Prostate gland (tissue), 2 donors: Measurements from ENCODE around the gene RPL18. TPM values are rescaled to one million over a fixed set of nuclear protein-coding genes. Genes with fewer than 3 reads are reported as not detected.

ENCODE experiments used
- DNase-seq: peaks from one replicate; pipeline ENCODE4 v3.0.0-alpha.2; 2019; ENCODE audit warnings: low spot score
- H3K27ac ChIP-seq, 2 donors: fragments of 200-600 bp; sonication (generic); 2 replicates each; pipeline ENCODE4 v1.5.1; 2017 to 2019
- H3K27me3 ChIP-seq: fragments of 200-600 bp; sonication (generic); replicated peaks from 2 replicates; pipeline ENCODE4 v1.5.1; 2019; ENCODE audit not compliant: insufficient read depth
- H3K36me3 ChIP-seq, 2 donors: fragments of 200-600 bp; sonication (generic); 1 replicate in 1 of 2; 2 replicates in 1 of 2; pipeline versions ENCODE4 v1.5.1 to v1.8.1; 2017 to 2019
- H3K4me1 ChIP-seq: fragments of 200-600 bp; sonication (generic); replicated peaks from 2 replicates; pipeline ENCODE4 v1.5.1; 2019
- H3K4me3 ChIP-seq, 2 donors: fragments of 200-600 bp; sonication (generic); 2 replicates each; pipeline ENCODE4 v1.5.1; 2017 to 2019
- H3K9me3 ChIP-seq: fragments of 200-600 bp; sonication (generic); 2 replicates; pipeline ENCODE4 v1.5.1; 2017
- POLR2A ChIP-seq: fragments of 450-650 bp; IDR thresholded peaks from one replicate; pipeline ENCODE4 v1.6.1; 2016; ENCODE audit warnings: antibody characterized with exemption, mild to moderate bottlenecking
- POLR2AphosphoS5 ChIP-seq: sonication (generic); formaldehyde crosslinking; IDR thresholded peaks from one replicate; pipeline ENCODE4 v1.6.1; 2017; ENCODE audit warnings: antibody characterized with exemption
- WGBS: methylation state at CpG from one replicate; pipeline ENCODE4 v1.1.5; 2018; 5-methylcytosine and 5-hydroxymethylcytosine counted together
- intact Hi-C: fragments of 100-400 bp; cut with DNase I; formaldehyde crosslinking; loops from one replicate; pipeline ENCODE4 v1.14.2; 2022
- total RNA-seq, 2 donors: library from RNA; depleted of rRNA; stranded (reverse); fragments of >200 nt; gene quantifications; one replicate each; pipeline ENCODE4 v1.1.0, GENCODE V29; 2016
- TF ChIP-seq, protein P1 (sequence below), 4 experiments: fragments of 200-600 bp in 2 of 4; fragments of 450-650 bp in 2 of 4; sonication (generic) in 2 of 4; IDR thresholded peaks; 1 replicate in 3 of 4; 2 replicates in 1 of 4; pipeline ENCODE4 v1.5.1; 2016 to 2019; ENCODE audit warnings: antibody characterized with exemption in 4 of 4, mild to moderate bottlenecking in 2 of 4, moderate library complexity in 2 of 4

Gene RPL18
- total RNA-seq, 2 donors from 2014 or later = 2,096 to 3,914 TPM

DNA sequence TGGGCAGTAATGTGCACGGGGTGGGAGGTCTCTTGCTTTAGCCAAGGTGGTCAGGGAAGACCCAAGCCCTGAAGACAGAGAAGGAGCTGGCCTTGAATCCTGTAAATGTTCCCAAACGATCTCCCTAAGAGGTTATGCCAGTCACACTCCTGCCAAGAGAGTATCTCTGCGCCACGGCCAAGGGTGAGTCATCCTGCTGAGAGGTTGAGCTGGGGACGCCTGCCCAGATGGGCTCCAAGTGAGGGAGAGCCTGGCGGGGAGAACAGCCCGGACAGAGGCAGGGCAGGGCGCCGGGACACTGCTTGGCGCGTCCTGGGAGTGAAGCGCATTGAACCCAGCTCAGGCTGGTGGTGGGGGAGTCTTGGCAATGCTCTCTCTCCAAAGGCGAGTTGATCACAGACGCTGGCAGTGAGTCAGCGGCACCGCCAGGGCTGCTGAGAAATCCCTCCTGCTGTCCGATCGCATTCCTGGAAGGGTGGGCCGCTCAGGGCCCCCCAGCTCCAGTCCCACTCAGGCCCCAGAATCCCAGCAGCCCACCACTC, 50.6 kb downstream of the RPL18 start:
- intact Hi-C loops = no loop called here
- peak; percentile 96 for DNase-seq
- Histone ChIP-seq H3K27me3 (no peaks in the 10 kb centered on the region), H3K9me3 (no peaks in the 10 kb centered on the region), H3K4me1 (peaks cover 22% of the 10 kb centered on the region), H3K36me3 (no peaks in the 10 kb centered on the region), H3K4me3 (no peak overlapping the region), H3K27ac (peak overlapping the region; percentile 82 to 83)
- 5% methylated on average over 14 of the region's 19 CpGs for whole genome bisulfite sequencing
- TF ChIP-seq POLR2A = peak; percentile 51
- peak; percentile 97 for TF ChIP-seq POLR2AphosphoS5
- TF ChIP-seq, protein P1, sequence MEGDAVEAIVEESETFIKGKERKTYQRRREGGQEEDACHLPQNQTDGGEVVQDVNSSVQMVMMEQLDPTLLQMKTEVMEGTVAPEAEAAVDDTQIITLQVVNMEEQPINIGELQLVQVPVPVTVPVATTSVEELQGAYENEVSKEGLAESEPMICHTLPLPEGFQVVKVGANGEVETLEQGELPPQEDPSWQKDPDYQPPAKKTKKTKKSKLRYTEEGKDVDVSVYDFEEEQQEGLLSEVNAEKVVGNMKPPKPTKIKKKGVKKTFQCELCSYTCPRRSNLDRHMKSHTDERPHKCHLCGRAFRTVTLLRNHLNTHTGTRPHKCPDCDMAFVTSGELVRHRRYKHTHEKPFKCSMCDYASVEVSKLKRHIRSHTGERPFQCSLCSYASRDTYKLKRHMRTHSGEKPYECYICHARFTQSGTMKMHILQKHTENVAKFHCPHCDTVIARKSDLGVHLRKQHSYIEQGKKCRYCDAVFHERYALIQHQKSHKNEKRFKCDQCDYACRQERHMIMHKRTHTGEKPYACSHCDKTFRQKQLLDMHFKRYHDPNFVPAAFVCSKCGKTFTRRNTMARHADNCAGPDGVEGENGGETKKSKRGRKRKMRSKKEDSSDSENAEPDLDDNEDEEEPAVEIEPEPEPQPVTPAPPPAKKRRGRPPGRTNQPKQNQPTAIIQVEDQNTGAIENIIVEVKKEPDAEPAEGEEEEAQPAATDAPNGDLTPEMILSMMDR (IDR thresholded peaks at IDR 0.05) = peak in 1 of 4 experiments; percentile 29

Other genes with a start within 250 kb of the RPL18 start
- gene KDELR1, start 227.6 kb downstream of the RPL18 start, total RNA-seq = 100 to 1,000 TPM; 153 to 179 TPM
- gene GRIN2D, start 225.5 kb downstream of the RPL18 start, total RNA-seq = 1 to 10 TPM in 1 of 2 donors, under 1 TPM in 1; 0.73 to 1.8 TPM
- gene GRWD1, start 173.2 kb downstream of the RPL18 start, total RNA-seq = 10 to 100 TPM; 26.2 to 39.7 TPM
- gene KCNJ14, start 163.6 kb downstream of the RPL18 start, total RNA-seq = 1 to 10 TPM in 1 of 2 donors, under 1 TPM in 1; 0.45 to 2.2 TPM
- 10 to 100 TPM; 50.6 to 97.1 TPM for gene CYTH2, start 149.8 kb downstream of the RPL18 start, total RNA-seq
- gene LMTK3, start 107.3 kb downstream of the RPL18 start, total RNA-seq = 10 to 100 TPM in 1 of 2 donors, 1 to 10 TPM in 1; 7.4 to 10.2 TPM
- gene SULT2B1, start 67.0 kb downstream of the RPL18 start, total RNA-seq = 10 to 100 TPM; 14.6 to 43.0 TPM
- gene SPACA4, start 12.4 kb downstream of the RPL18 start, total RNA-seq = 1 to 10 TPM in 1 of 2 donors, under 1 TPM in 1; 0.32 to 6.0 TPM
- gene FAM83E, start 4.1 kb downstream of the RPL18 start, total RNA-seq = 1 to 10 TPM; 2.8 to 8.8 TPM
- gene SPHK2, start 328 bp upstream of the RPL18 start, total RNA-seq = 10 to 100 TPM; 24.8 to 25.4 TPM
- gene DBP, start 18.2 kb upstream of the RPL18 start, total RNA-seq = 10 to 100 TPM; 14.3 to 52.7 TPM
- gene CA11, start 27.0 kb upstream of the RPL18 start, total RNA-seq = 10 to 100 TPM in 1 of 2 donors, 1 to 10 TPM in 1; 7.0 to 11.2 TPM
- gene NTN5, start 53.8 kb upstream of the RPL18 start, total RNA-seq = 1 to 10 TPM in 1 of 2 donors, under 1 TPM in 1; 0.91 to 2.6 TPM
- gene FUT2, start 76.8 kb upstream of the RPL18 start, total RNA-seq = 1 to 10 TPM; 1.4 to 2.7 TPM
- 10 to 100 TPM in 1 of 2 donors, 1 to 10 TPM in 1; 2.6 to 13.9 TPM for gene MAMSTR, start 100.5 kb upstream of the RPL18 start, total RNA-seq
- 10 to 100 TPM in 1 of 2 donors, 1 to 10 TPM in 1; 9.1 to 16.2 TPM for gene RASIP1, start 121.4 kb upstream of the RPL18 start, total RNA-seq
- gene IZUMO1, start 127.7 kb upstream of the RPL18 start, total RNA-seq = 1 to 10 TPM in 1 of 2 donors, not detected in 1; 6.4 TPM
- gene FUT1, start 133.5 kb upstream of the RPL18 start, total RNA-seq = 1 to 10 TPM; 2.1 to 4.1 TPM
- gene FGF21, start 136.3 kb upstream of the RPL18 start, total RNA-seq = not detected
- gene BCAT2, start 191.9 kb upstream of the RPL18 start, total RNA-seq = 10 to 100 TPM; 71.8 to 92.0 TPM
- 10 to 100 TPM; 11.0 to 11.2 TPM for gene HSD17B14, start 217.3 kb upstream of the RPL18 start, total RNA-seq
- gene PLEKHA4, start 249.4 kb upstream of the RPL18 start, total RNA-seq = 10 to 100 TPM in 1 of 2 donors, 1 to 10 TPM in 1; 9.4 to 22.9 TPM